Endodermal cell (in vitro differentiated cells): Measurements from ENCODE around the gene RAB40C. TPM values are rescaled to one million over a fixed set of nuclear protein-coding genes. Genes with fewer than 3 reads are reported as not detected.

Experiments
- DNase-seq: peaks from one replicate; pipeline ENCODE4 v3.0.0-alpha.2; 2017
- H3K27ac ChIP-seq: 2 replicates; pipeline ENCODE4 v1.5.1; 2013; ENCODE audit warnings: mild to moderate bottlenecking, low read depth, low read length, moderate library complexity
- H3K27me3 ChIP-seq: 2 replicates; pipeline ENCODE4 v1.6.1; 2013; ENCODE audit warnings: mild to moderate bottlenecking, low read length, moderate library complexity; ENCODE audit not compliant: insufficient read depth, control insufficient read depth, poor library complexity, severe bottlenecking
- H3K36me3 ChIP-seq: 2 replicates; pipeline ENCODE4 v1.7.0; 2013; ENCODE audit warnings: mild to moderate bottlenecking, low read length, moderate library complexity; ENCODE audit not compliant: control insufficient read depth, insufficient read depth
- H3K4me1 ChIP-seq: one replicate; pipeline ENCODE4 v1.7.0; 2013; ENCODE audit warnings: low read length; ENCODE audit not compliant: control insufficient read depth, insufficient read depth
- H3K4me3 ChIP-seq: 2 replicates; pipeline ENCODE4 v1.5.1; 2013; ENCODE audit warnings: mild to moderate bottlenecking, low read length, moderate library complexity
- H3K9ac ChIP-seq: 2 replicates; pipeline ENCODE4 v1.6.1; 2013; ENCODE audit warnings: mild to moderate bottlenecking, low read length, moderate library complexity; ENCODE audit not compliant: poor library complexity, severe bottlenecking; ENCODE audit errors: extremely low read depth
- H3K9me3 ChIP-seq: 2 replicates; pipeline ENCODE4 v1.6.1; 2013; ENCODE audit warnings: mild to moderate bottlenecking, low read length, moderate library complexity; ENCODE audit not compliant: control insufficient read depth
- H3K27ac Mint-ChIP-seq: 2 replicates; pipeline ENCODE4 v1.8.0; 2020; ENCODE audit warnings: mixed read lengths
- H3K27me3 Mint-ChIP-seq: 2 replicates; pipeline ENCODE4 v1.8.0; 2021; ENCODE audit warnings: mild to moderate bottlenecking, mixed read lengths; ENCODE audit not compliant: insufficient read depth
- H3K36me3 Mint-ChIP-seq: 2 replicates; pipeline ENCODE4 v1.8.0; 2020; ENCODE audit warnings: low read depth, mixed read lengths
- H3K4me1 Mint-ChIP-seq: 2 replicates; pipeline ENCODE4 v1.8.0; 2020; ENCODE audit warnings: mixed read lengths
- H3K4me3 Mint-ChIP-seq: 2 replicates; pipeline ENCODE4 v1.8.0; 2020; ENCODE audit warnings: mild to moderate bottlenecking, moderate library complexity, mixed read lengths
- H3K9me3 Mint-ChIP-seq: 2 replicates; pipeline ENCODE4 v1.8.0; 2020; ENCODE audit warnings: mild to moderate bottlenecking, mixed read lengths
- WGBS, 2 experiments: methylation state at CpG; one replicate each; pipeline versions ENCODE4 v1.1.5 to v1.1.7; 2013; ENCODE audit warnings: missing lambda C conversion rate in 2 of 2, mixed read lengths in 1 of 2; ENCODE audit not compliant: insufficient coverage in 1 of 2, insufficient read length in 1 of 2; 5-methylcytosine and 5-hydroxymethylcytosine counted together
- total RNA-seq, 2 donors: library from RNA; stranded (reverse); fragmentation: NEBNext Ultra II Directional in 1 of 2; extraction: Animal tissue kit (Norgen Biotek cat#: 25700) in 1 of 2; gene quantifications; 2 replicates in 1 of 2; 3 replicates in 1 of 2; pipeline ENCODE4 v1.2.1, GENCODE V29; 2021
- TF ChIP-seq, protein P1 (sequence below): fragments of 200-600 bp; sonication (generic); conservative IDR thresholded peaks from 2 replicates; pipeline ENCODE4 v1.5.0; 2021; ENCODE audit warnings: antibody characterized with exemption, mild to moderate bottlenecking

Gene RAB40C
- total RNA-seq, 2 donors from 2014 or later: 21.3 to 25.9 TPM

DNA sequence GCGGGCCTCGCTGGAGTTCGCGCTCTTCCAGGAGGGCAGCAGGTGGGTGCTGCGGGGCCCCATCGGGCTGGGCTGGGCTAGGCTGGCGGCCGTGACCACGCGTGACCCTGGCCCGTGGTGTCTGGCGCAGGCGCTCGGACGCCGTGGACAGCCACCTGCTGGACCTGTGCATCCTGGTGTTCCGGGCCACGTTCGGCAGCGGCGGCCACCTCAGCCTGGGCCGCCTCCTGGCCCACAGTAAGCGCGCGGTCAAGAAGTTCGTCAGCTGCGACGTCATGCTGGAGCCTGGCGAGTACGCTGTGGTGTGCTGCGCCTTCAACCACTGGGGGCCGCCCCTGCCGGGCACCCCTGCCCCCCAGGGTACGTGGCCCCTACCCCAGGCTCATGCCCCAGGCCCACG lies 37.7 kb upstream of the RAB40C start:
- Histone ChIP-seq H3K9ac (no peak overlapping the region), H3K4me1 (no peaks in the 10 kb centered on the region), H3K4me3 (no peak overlapping the region), H3K9me3 (no peaks in the 10 kb centered on the region), H3K27me3 (no peaks in the 10 kb centered on the region), H3K36me3 (no peaks in the 10 kb centered on the region), H3K27ac (no peak overlapping the region)
- TF ChIP-seq, protein P1, sequence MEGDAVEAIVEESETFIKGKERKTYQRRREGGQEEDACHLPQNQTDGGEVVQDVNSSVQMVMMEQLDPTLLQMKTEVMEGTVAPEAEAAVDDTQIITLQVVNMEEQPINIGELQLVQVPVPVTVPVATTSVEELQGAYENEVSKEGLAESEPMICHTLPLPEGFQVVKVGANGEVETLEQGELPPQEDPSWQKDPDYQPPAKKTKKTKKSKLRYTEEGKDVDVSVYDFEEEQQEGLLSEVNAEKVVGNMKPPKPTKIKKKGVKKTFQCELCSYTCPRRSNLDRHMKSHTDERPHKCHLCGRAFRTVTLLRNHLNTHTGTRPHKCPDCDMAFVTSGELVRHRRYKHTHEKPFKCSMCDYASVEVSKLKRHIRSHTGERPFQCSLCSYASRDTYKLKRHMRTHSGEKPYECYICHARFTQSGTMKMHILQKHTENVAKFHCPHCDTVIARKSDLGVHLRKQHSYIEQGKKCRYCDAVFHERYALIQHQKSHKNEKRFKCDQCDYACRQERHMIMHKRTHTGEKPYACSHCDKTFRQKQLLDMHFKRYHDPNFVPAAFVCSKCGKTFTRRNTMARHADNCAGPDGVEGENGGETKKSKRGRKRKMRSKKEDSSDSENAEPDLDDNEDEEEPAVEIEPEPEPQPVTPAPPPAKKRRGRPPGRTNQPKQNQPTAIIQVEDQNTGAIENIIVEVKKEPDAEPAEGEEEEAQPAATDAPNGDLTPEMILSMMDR: no peak
- WGBS, 2 experiments: 98 to 100% methylated on average over 35 of the region's 35 CpGs
- Mint-ChIP-seq H3K27ac (no peak overlapping the region), H3K4me1 (no peaks in the 10 kb centered on the region), H3K4me3 (no peak overlapping the region), H3K27me3 (no peaks in the 10 kb centered on the region), H3K36me3 (peaks cover 9% of the 10 kb centered on the region), H3K9me3 (no peaks in the 10 kb centered on the region)
- DNase-seq: no peak

DNA sequence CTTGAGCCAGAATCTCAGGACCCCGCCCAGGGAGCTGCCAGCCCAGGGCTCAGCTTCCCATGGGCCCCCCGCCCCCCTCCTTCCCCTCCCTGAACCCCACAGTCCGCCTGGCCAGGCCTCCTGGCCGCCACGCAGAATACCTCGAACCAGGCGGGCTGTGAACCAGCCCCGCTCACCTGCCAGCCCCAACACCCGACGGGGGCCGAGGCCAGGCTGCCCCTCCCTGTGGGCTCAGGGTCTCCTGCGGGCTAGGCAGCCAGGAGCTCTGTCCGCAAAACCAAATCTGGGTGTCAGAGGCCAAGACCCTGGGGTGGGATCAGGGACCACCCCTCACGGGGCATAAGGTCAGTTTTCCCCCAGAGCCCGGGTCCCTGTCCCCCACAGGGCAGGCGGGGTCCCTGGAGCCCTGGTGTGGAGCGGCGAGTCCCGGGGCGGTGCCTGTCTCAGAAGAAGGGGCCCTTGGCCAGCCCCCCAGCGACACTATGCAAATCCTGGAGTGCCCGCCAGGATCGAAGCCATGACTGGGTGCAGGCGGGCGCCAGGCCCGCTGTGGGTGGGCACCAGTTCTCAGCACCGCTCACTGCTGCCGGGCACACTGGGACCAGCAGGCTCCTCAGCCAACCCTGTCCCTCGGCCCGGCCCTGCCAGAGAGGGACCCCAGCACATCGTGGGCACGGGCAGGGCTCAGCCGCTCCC lies 36.1 kb upstream of the RAB40C start:
- H3K27me3 Mint-ChIP-seq: peaks cover 6% of the 10 kb centered on the region
- Histone ChIP-seq H3K27me3 (peaks cover 8% of the 10 kb centered on the region), H3K9ac (no peak overlapping the region), H3K9me3 (no peaks in the 10 kb centered on the region), H3K4me1 (no peaks in the 10 kb centered on the region), H3K4me3 (no peak overlapping the region), H3K36me3 (no peaks in the 10 kb centered on the region), H3K27ac (no peak overlapping the region)
- H3K4me3 Mint-ChIP-seq: no peak overlapping the region
- TF ChIP-seq, protein P1: no peak
- H3K27ac Mint-ChIP-seq: no peak overlapping the region
- DNase-seq: no peak
- no peaks in the 10 kb centered on the region for H3K4me1 Mint-ChIP-seq
- peaks cover 9% of the 10 kb centered on the region for H3K36me3 Mint-ChIP-seq
- 96% methylated on average over 22 to 33 of the region's 33 CpGs for WGBS, 2 experiments
- H3K9me3 Mint-ChIP-seq: no peaks in the 10 kb centered on the region

DNA sequence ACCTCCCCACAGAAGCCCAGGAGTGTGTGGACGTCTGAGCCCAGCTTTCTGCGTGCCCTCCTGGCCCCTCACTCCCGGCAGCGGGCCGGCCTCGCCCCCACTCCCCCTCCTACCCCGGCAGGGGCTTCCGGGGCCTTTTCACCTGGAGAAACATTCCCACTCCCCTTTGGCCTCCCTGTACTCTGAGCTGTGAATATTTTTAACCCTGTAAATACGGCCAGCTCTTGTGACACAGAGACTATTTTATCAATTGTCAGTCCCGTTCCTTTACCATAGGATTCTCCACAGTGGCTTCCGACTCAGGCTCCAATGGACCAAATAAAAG lies 35.6 kb upstream of the RAB40C start:
- 82 to 93% methylated on average over 3 to 11 of the region's 11 CpGs for WGBS, 2 experiments
- no peak overlapping the region for H3K9ac ChIP-seq

More for the DNA sequence above, 35.6 kb upstream of the RAB40C start:
- H3K36me3 ChIP-seq: no peaks in the 10 kb centered on the region
- DNase-seq: no peak
- H3K4me1 ChIP-seq: no peaks in the 10 kb centered on the region
- TF ChIP-seq, protein P1: no peak
- Mint-ChIP-seq H3K4me3 (no peak overlapping the region), H3K27ac (no peak overlapping the region), H3K36me3 (peaks cover 9% of the 10 kb centered on the region), H3K27me3 (peaks cover 11% of the 10 kb centered on the region), H3K9me3 (no peaks in the 10 kb centered on the region), H3K4me1 (no peaks in the 10 kb centered on the region)
- peak overlapping the region; percentile 57 for H3K27ac ChIP-seq
- H3K9me3 ChIP-seq: no peaks in the 10 kb centered on the region
- no peak overlapping the region for H3K4me3 ChIP-seq
- H3K27me3 ChIP-seq: peaks cover 13% of the 10 kb centered on the region
